GM19455 (cell line): ENCODE data around the gene GORASP1.
A peak's percentile ranks its signal among the peaks of the same experiment; 100 is the strongest.
"Not testable (repeated sequence)": the region's sequence is repeated elsewhere in the genome, so short reads cannot be mapped to it uniquely, and the experiment has no call there.

Source experiments
- ATAC-seq: cut with Tn5 transposase; IDR thresholded peaks from one replicate; pipeline ENCODE4 v1.9.1; 2021; ENCODE audit not compliant: unreplicated experiment

The GORASP1 gene

GRCh38 chr3:39075910-39076309 is 31.5 kb downstream of the GORASP1 start:
- no peak for ATAC-seq

GRCh38 chr3:39068556-39068955 is 38.9 kb downstream of the GORASP1 start:
- ATAC-seq = no peak

GRCh38 chr3:39067286-39067685 is 40.1 kb downstream of the GORASP1 start:
- ATAC-seq = no peak

- ATAC-seq = peak; percentile 82
Measured at GRCh38 chr3:39065197-39065596, 42.2 kb downstream of the GORASP1 start.

GRCh38 chr3:39064646-39065045 is 42.8 kb downstream of the GORASP1 start:
- ATAC-seq = no peak

GRCh38 chr3:39063143-39063542 is 44.3 kb downstream of the GORASP1 start:
- no peak for ATAC-seq

GRCh38 chr3:39062180-39062579 is 45.2 kb downstream of the GORASP1 start:
- no peak for ATAC-seq

GRCh38 chr3:39061228-39061627 is 46.2 kb downstream of the GORASP1 start:
- not testable (repeated sequence) for ATAC-seq

- ATAC-seq = no peak
Measured at GRCh38 chr3:39056151-39056550, 51.3 kb downstream of the GORASP1 start.

- ATAC-seq = no peak
Measured at GRCh38 chr3:39053696-39054095, 53.7 kb downstream of the GORASP1 start.

GRCh38 chr3:39052583-39052982 is 54.8 kb downstream of the GORASP1 start:
- ATAC-seq = no peak

- ATAC-seq = peak; percentile 99
Measured at GRCh38 chr3:39051649-39052561, 55.5 kb downstream of the GORASP1 start, which contains the start of the genes SCN11A and WDR48. Gene SCN11A (minus strand): TSS chr3:39051944. CDS start chr3:38950362, 101,582 bp downstream. Gene WDR48 (plus strand): TSS chr3:39052016. CDS start chr3:39052026, 10 bp downstream.

GRCh38 chr3:39050029-39050428 is 57.4 kb downstream of the GORASP1 start:
- no peak for ATAC-seq
